GM12872 (cell line): Measurements from ENCODE around the gene ATP2B3.

Source experiments
- TF ChIP-seq, protein P1 (sequence below): IDR thresholded peaks from 3 replicates; pipeline ENCODE4 v1.5.1; 2011; ENCODE audit warnings: low read depth, mild to moderate bottlenecking, low read length, moderate library complexity; ENCODE audit not compliant: insufficient read depth

The ATP2B3 gene

DNA sequence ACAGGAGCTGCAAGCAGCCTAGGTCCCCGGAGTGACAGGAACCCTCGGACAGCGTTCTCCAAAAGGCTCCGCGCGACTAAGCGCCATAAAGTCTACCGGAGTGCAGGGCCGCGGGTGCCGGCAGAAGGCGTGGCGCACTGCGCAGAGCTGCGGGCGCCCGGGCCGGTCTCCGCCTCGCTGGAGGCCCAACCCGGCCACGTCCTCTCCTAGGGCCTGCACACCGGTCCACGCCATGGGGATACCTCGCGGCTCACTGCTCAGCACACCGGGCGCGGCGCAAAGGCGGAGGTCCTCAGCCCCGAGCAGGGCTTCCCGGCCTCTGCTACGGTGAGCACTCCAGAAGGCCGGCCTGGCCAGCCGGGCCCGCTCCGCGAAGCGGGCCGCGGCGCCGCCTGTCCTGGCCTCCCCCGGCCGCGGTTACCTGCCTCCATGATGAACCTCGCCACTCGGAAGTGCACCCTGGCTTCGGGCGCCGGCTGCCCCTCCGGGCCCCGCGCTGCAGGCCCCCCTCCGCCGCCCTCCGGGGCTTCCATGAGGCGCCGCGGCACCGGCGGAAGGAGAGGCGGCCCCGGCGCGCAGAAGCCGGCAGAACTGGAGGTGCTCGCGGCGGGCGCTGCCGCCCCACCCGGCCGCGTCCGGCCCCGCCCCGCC lies 81.2 kb downstream of the ATP2B3 start, which contains the start of gene CCNQ:
Gene CCNQ (minus strand): TSS at position 599 of the 651 bp plus-strand sequence. CDS start 66 bp downstream, at position 533.
- TF ChIP-seq, protein P1, sequence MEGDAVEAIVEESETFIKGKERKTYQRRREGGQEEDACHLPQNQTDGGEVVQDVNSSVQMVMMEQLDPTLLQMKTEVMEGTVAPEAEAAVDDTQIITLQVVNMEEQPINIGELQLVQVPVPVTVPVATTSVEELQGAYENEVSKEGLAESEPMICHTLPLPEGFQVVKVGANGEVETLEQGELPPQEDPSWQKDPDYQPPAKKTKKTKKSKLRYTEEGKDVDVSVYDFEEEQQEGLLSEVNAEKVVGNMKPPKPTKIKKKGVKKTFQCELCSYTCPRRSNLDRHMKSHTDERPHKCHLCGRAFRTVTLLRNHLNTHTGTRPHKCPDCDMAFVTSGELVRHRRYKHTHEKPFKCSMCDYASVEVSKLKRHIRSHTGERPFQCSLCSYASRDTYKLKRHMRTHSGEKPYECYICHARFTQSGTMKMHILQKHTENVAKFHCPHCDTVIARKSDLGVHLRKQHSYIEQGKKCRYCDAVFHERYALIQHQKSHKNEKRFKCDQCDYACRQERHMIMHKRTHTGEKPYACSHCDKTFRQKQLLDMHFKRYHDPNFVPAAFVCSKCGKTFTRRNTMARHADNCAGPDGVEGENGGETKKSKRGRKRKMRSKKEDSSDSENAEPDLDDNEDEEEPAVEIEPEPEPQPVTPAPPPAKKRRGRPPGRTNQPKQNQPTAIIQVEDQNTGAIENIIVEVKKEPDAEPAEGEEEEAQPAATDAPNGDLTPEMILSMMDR: no peak

DNA sequence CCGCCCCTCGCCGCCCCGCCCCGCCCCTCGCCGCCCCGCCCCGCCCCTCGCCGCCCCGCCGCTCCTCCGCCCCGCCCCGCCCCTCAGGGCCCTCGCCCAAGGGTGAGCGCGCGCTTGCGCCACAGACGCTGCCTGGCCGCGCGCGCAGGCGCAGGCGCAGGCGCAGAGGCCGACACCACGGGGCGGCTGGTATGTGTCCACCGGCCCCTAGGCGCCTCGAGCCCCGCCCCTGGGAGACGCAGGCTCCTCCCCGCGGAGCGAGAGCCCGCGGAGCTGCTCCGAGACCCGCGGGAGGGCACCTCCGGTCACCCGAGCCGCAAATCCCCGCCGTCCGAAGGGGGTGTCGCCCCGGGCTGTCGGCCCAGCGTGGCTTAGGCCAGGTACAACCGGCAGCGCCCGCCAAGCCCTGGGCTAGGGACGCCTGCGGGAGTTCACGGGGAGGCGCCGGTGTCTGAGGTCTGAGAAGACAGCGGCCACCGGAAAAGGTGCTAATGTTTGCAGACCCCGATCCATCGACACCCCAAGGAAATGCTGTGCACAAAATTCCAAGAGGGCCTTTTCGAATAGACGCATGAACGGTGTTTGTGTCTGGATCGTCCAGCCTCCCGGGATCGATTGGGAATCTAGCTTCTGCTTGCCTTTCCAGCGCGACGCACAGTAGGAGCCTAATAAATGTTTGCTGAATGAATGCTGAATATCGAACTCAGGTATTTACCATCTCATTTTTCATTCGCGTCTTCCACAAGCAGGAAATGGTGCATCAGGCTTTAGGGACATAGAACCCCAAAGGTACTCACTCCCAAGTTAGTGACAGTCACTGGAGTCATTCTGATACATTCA lies 82.0 kb downstream of the ATP2B3 start:
- TF ChIP-seq, protein P1: no peak

GRCh38 chrX:153600032-153600373 lies 82.6 kb downstream of the ATP2B3 start:
- TF ChIP-seq, protein P1: no peak

- TF ChIP-seq, protein P1: no peak
Measured at GRCh38 chrX:153600921-153601320, 83.5 kb downstream of the ATP2B3 start.

DNA sequence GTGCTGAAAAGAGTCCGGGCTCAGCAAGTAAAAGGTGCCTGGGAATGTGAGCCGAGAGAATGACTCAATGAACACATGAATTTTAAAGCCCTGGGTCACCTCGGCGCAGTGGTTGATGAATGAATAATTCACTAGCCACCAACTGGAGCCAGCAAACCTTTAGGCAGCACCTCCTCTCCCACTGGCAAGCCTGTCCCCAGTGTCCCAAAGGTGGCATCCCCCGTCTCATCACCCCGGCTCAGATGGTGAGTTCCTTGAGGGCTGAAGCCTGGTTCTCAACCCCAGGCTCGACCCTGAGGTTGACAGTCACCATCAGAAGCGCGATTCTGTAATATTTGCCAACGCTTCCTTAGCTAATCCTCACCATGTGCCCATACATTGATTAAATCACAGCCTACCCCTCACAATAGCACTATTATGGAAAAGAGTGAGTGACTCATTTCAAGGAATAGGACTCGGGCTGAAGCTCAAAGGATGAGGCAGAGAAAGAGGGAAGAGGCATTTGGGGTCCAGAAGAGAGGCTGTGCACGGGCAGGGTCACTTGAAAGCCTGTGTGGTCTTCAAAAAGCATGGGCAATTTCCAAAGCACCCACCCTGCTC lies 84.2 kb downstream of the ATP2B3 start:
- TF ChIP-seq, protein P1: no peak

DNA sequence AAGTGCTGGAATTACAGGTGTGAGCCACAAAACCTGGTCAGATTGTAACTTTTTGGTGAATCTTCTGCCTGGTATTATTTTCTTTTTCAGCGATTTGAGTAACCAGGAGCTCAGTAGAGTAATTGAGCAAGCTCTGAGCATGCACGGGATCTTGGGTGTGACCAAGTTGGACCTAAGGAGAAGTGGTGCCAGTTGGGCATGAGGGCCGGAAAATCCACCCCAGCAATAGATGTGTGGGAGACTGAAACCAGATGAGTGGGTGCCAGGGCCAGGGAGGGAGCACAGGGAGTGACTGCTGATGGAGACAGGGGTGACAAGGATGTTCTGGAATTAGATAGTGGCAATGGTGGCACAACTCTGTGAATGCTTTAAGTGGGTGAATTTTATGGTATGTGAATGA lies 85.2 kb downstream of the ATP2B3 start:
- TF ChIP-seq, protein P1: no peak

DNA sequence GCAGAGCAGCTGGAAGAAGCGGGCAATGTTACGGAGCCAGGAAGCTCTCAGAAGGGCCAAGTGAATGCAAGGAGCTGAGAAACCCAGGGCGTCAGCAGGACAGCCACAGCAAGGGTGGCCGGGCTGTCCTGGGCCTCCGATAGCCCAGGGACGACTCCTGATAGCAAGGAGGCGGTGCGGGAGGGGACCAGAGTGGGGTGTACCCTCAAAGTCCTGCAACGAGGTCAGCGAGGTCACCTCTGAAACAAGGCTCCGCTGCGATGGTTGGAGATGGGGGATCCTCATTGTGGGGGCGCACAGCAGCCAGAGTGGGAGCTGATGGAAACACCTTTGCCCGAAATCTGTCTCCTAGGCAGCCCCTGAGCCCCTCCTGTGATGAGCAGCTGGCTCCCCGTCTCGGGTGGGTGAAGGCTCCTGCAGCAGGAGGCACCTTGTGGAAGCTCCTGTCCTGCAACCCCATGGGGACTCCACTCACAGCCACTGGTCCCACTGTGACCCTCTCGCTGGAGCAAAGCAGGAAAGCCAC lies 85.8 kb downstream of the ATP2B3 start:
- TF ChIP-seq, protein P1: no peak
